GM12878 (cell line): ENCODE results near the gene PLXND1. TPM values are rescaled to one million over a fixed set of nuclear protein-coding genes. Genes with fewer than 3 reads are reported as not detected.

Source experiments
- FOS ChIP-seq: IDR thresholded peaks from 3 replicates; pipeline ENCODE4 v1.6.1; 2011; ENCODE audit warnings: borderline replicate concordance; ENCODE audit not compliant: insufficient read length; ENCODE audit errors: extremely low read depth
- GABPA ChIP-seq: IDR thresholded peaks from 2 replicates; pipeline ENCODE4 v1.6.1; 2014; ENCODE audit warnings: antibody characterized with exemption, low read depth, mild to moderate bottlenecking, inconsistent platforms
- IRF5 ChIP-seq: fragments of 450-650 bp; IDR thresholded peaks from 2 replicates; pipeline ENCODE4 v1.6.1; 2017; ENCODE audit warnings: borderline replicate concordance
- PBX3 ChIP-seq: IDR thresholded peaks from 2 replicates; pipeline ENCODE4 v1.6.1; 2011; ENCODE audit warnings: mild to moderate bottlenecking, low read depth, low read length, moderate library complexity; ENCODE audit not compliant: insufficient replicate concordance
- RELB ChIP-seq: fragments of 450-650 bp; IDR thresholded peaks from 2 replicates; pipeline ENCODE4 v1.6.1; 2017; ENCODE audit warnings: low read depth, mild to moderate bottlenecking, moderate library complexity
- TARDBP ChIP-seq: IDR thresholded peaks from 2 replicates; pipeline ENCODE4 v1.6.1; 2016; ENCODE audit warnings: borderline replicate concordance
- USF2 ChIP-seq: IDR thresholded peaks from 2 replicates; pipeline ENCODE4 v1.6.1; 2011; ENCODE audit warnings: low read depth, low read length, improper control_type of control experiment, borderline replicate concordance
- ZBTB40 ChIP-seq: fragments of 450-650 bp; IDR thresholded peaks from 2 replicates; pipeline ENCODE4 v1.6.1; 2016; ENCODE audit warnings: mild to moderate bottlenecking, moderate library complexity, borderline replicate concordance
- polyA plus RNA-seq, 11 experiments: library from polyadenylated mRNA; depleted of rRNA in 4 of 11; unstranded in 6 of 11; stranded (reverse) in 5 of 11; fragments of >200 nt; fragmentation: Nextera tagmentation in 4 of 11; fragmentation: Illumina TruSeq in 1 of 11; extraction: Ambion mirVana in 4 of 11; extraction: Trizol in 1 of 11; gene quantifications; 1 replicate in 1 of 11; 2 replicates in 10 of 11; pipeline versions ENCODE4 v1.2.1 to v1.2.3, GENCODE V29; 2011 to 2016; ENCODE audit warnings: inconsistent platforms in 2 of 11, missing spikeins in 2 of 11, low read depth in 1 of 11
- total RNA-seq, 4 experiments: library from RNA; depleted of rRNA in 3 of 4; stranded (reverse); fragments of >200 nt in 3 of 4; fragmentation: Illumina TruSeq in 1 of 4; extraction: Trizol in 1 of 4; gene quantifications; 2 replicates each; pipeline versions ENCODE4 v1.2.1 to v1.2.3, GENCODE V29; 2013 to 2021

PLXND1 gene
- total and polyA plus RNA-seq, 10 of the 15 experiments (the other 5 are each of a cell fraction or from before 2014, with no cell fraction given): 0.01 to 2.3 (median 0.72) TPM; not detected in 7

GRCh38 chr3:129577925-129578786 is 28.3 kb downstream of the PLXND1 start (continued):
- TF ChIP-seq RELB (peak; percentile 39; the same call in 1 of the 2 replicates), FOS (no peak), PBX3 (no peak), ZBTB40 (no peak), TARDBP (no peak), GABPA (no peak), IRF5 (no peak), USF2 (no peak)
